Fibroblast of lung (primary cell): ENCODE measurements around the gene NOVA2.

Experiments
- CTCF ChIP-seq, 2 donors: IDR thresholded peaks in 1 of 2; conservative IDR thresholded peaks in 1 of 2; 1 replicate in 1 of 2; 2 replicates in 1 of 2; pipeline ENCODE4 v1.5.1; 2011 to 2012; ENCODE audit warnings: low read length in 2 of 2, control low read depth in 1 of 2, inconsistent platforms in 1 of 2, low read depth in 1 of 2, mild to moderate bottlenecking in 1 of 2
- EZH2 ChIP-seq: IDR thresholded peaks from 2 replicates; pipeline ENCODE4 v1.5.1; 2012; ENCODE audit warnings: low read length, control low read depth, mild to moderate bottlenecking; ENCODE audit errors: missing control alignments

- TF ChIP-seq CTCF (conservative IDR thresholded peaks at IDR 0.05 in 1 of 2, IDR thresholded peaks at IDR 0.05 in 1 of 2; ENCODE audit: low read depth in 1 of 2, low read length in 2 of 2) (no peak), EZH2 (no peak)
Measured at GRCh38 chr19:45985321-45985720, 11.7 kb upstream of the NOVA2 start.
